NB4 (cell line): ENCODE data around the gene TRMT1.

ENCODE experiments used
- MYC ChIP-seq: IDR thresholded peaks from 2 replicates; pipeline ENCODE4 v1.6.1; 2011; ENCODE audit warnings: low read depth, low read length
- POLR2A ChIP-seq: IDR thresholded peaks from 2 replicates; pipeline ENCODE4 v1.6.1; 2011; ENCODE audit warnings: mild to moderate bottlenecking; ENCODE audit not compliant: insufficient read length; ENCODE audit errors: extremely low read depth
- TF ChIP-seq, protein P1 (sequence below): IDR thresholded peaks from one replicate; pipeline ENCODE4 v1.5.1; 2012; ENCODE audit warnings: low read depth, low read length

DNA sequence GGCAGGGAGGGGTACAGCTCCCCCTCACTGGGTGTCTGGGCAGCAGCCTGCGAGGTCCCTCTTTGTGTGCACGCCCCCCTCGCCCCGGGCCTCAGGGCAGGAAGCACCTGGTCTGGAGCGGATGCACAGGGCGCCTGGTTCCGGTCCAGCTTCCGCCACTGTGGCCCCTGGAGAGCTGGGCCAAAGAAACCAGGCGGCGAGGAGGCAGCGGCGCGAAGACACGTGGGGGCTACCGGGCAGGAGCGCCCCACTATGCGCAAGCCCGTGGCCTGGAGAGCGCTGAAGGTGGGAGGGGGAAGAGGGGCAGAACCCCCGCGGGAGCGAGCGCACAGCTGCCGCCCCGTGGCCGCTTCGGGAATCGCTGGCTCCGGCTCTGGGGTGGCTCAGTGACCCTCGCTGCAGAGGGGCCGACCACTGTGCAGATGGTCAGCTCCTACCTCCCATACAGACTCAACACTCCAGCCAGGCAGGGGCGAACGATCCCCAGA is 12.1 kb downstream of the TRMT1 start:
- TF ChIP-seq, protein P1, sequence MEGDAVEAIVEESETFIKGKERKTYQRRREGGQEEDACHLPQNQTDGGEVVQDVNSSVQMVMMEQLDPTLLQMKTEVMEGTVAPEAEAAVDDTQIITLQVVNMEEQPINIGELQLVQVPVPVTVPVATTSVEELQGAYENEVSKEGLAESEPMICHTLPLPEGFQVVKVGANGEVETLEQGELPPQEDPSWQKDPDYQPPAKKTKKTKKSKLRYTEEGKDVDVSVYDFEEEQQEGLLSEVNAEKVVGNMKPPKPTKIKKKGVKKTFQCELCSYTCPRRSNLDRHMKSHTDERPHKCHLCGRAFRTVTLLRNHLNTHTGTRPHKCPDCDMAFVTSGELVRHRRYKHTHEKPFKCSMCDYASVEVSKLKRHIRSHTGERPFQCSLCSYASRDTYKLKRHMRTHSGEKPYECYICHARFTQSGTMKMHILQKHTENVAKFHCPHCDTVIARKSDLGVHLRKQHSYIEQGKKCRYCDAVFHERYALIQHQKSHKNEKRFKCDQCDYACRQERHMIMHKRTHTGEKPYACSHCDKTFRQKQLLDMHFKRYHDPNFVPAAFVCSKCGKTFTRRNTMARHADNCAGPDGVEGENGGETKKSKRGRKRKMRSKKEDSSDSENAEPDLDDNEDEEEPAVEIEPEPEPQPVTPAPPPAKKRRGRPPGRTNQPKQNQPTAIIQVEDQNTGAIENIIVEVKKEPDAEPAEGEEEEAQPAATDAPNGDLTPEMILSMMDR, result peak; percentile 57
- TF ChIP-seq POLR2A (no peak), MYC (peak; percentile 88)
